Measurements from ENCODE around the gene HERC2. TPM values are rescaled to one million over a fixed set of nuclear protein-coding genes. Genes with fewer than 3 reads are reported as not detected.
"Not testable (repeated sequence)": the region's sequence is repeated elsewhere in the genome, so short reads cannot be mapped to it uniquely, and the experiment has no call there.

The HERC2 gene
- total and polyA plus RNA-seq, 9 of the 15 experiments (the other 6 are each of a cell fraction or from before 2014, with no cell fraction given): 10.6 to 84.0 (median 42.6) TPM

DNA sequence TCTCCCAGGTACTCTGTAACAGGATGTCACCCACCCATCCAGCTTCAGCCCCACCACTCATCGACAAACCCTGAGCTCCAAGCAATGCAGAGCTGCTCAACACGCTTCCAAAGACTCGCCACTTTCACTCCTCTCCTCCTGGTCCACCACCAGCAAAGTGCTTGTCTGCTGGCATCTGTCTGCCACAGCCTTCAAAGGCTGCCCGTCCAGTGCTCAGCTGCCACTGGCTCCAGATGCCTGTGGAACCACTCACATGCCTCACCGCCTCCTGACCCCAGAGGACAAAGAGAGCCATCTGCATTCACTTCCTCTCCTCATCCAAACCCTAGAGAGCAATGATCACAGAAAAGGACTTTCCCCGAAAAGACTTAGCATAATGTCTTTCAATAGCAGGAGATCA is 113.4 kb downstream of the HERC2 start:
- ChIA-PET POLR2A (no interaction called here), CTCF (ENCODE audit: low intra/inter-chr PET ratio) (no interaction called here)
- H3K27ac ChIP-seq (ENCODE audit: extremely low read depth, low read depth, low read length): no peak overlapping the region
- no peaks in the 10 kb centered on the region for H3K9me1 ChIP-seq (ENCODE audit: control insufficient read depth, insufficient read depth, low read length)
- DNase-seq (ENCODE audit: extremely low read depth in 1 of 4, low spot score in 3 of 4): no peak
- WGBS (ENCODE audit: insufficient coverage, low coverage, missing lambda C conversion rate): 92% methylated on average over 6 of the region's 6 CpGs
- H3K27me3 ChIP-seq (ENCODE audit: control insufficient read depth in 2 of 2, insufficient read depth in 2 of 2, low read length in 2 of 2): no peaks in the 10 kb centered on the region
- H2AFZ ChIP-seq (ENCODE audit: low read depth, low read length): no peak overlapping the region
- H3K4me1 ChIP-seq (replicated peaks in 1 of 2; ENCODE audit: control insufficient read depth in 2 of 2, insufficient read depth in 2 of 2, low read length in 2 of 2): no peaks in the 10 kb centered on the region
- H3K36me3 ChIP-seq (ENCODE audit: control insufficient read depth, insufficient read depth, low read length): peaks cover 14% of the 10 kb centered on the region; the same call in 1 of the 3 replicates
- no peaks in the 10 kb centered on the region for H4K20me1 ChIP-seq (replicated peaks; ENCODE audit: control insufficient read depth, insufficient read depth, low read length)
- H3K79me2 ChIP-seq (ENCODE audit: control insufficient read depth, insufficient read depth, low read length): no peaks in the 10 kb centered on the region
- no peak overlapping the region for H3K4me3 ChIP-seq
- ATAC-seq: no peak
- no peaks in the 10 kb centered on the region for H3K9me3 ChIP-seq (replicated peaks; ENCODE audit: control insufficient read depth, insufficient read depth, low read depth, low read length)
- intact Hi-C loops (cut with micrococcal nuclease): no loop called here
- no peak for TF ChIP-seq ZFX (CRISPR knock-in tag; IDR thresholded peaks at IDR 0.05)
- TF ChIP-seq ATF1 (CRISPR knock-in tag; IDR thresholded peaks at IDR 0.05): no peak
- TF ChIP-seq ATF1 (tag; IDR thresholded peaks at IDR 0.05): no peak
- TF ChIP-seq, protein P1, sequence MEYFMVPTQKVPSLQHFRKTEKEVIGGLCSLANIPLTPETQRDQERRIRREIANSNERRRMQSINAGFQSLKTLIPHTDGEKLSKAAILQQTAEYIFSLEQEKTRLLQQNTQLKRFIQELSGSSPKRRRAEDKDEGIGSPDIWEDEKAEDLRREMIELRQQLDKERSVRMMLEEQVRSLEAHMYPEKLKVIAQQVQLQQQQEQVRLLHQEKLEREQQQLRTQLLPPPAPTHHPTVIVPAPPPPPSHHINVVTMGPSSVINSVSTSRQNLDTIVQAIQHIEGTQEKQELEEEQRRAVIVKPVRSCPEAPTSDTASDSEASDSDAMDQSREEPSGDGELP (CRISPR knock-in tag; IDR thresholded peaks at IDR 0.05; ENCODE audit: borderline replicate concordance): no peak
- no peak overlapping the region for H3K4me2 ChIP-seq (ENCODE audit: insufficient read depth, low read length)
- BruUV-seq (replicated peaks): no TSS peak
- in situ Hi-C loops (cut with MboI): loop anchor here (10.0 kb wide), 1 partner anchor 456 kb away; no protein-coding TSS in a partner anchor
- H3K9ac ChIP-seq (ENCODE audit: insufficient read depth in 1 of 2, low read depth in 2 of 2, low read length in 2 of 2): no peak overlapping the region; a peak in 1 of 4 replicates
- FAIRE-seq: no peak

DNA sequence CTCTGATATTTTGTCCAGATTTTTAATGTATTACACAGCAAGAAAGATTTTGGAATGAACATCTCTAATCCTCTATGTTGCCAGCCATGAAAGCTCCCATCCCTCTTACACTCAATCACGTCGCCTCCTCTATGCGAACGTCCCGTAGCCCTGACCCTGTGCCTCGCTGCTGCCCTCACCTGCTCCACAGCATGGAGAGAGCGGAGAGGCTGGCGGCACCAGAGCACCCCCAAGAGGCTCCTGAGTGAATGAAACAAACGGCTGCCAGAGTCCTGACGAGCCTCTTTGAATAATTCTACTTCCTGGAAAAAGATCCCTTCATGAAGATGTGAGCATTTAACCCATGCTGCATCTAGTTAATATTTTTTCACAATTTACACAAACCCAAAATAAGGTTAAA is 116.3 kb downstream of the HERC2 start:
- H3K4me2 ChIP-seq (ENCODE audit: insufficient read depth, low read length); CTCF ChIA-PET (ENCODE audit: low intra/inter-chr PET ratio); H3K27ac ChIP-seq (ENCODE audit: extremely low read depth, low read depth, low read length); POLR2A ChIA-PET; H3K9me1 ChIP-seq (ENCODE audit: control insufficient read depth, insufficient read depth, low read length); H3K9me3 ChIP-seq (replicated peaks; ENCODE audit: control insufficient read depth, insufficient read depth, low read depth, low read length); intact Hi-C loops (cut with micrococcal nuclease); DNase-seq (ENCODE audit: extremely low read depth in 1 of 4, low spot score in 3 of 4); H3K79me2 ChIP-seq (ENCODE audit: control insufficient read depth, insufficient read depth, low read length); H3K4me3 ChIP-seq; H3K9ac ChIP-seq (ENCODE audit: insufficient read depth in 1 of 2, low read depth in 2 of 2, low read length in 2 of 2); H4K20me1 ChIP-seq (replicated peaks; ENCODE audit: control insufficient read depth, insufficient read depth, low read length); FAIRE-seq; H3K4me1 ChIP-seq (replicated peaks in 1 of 2; ENCODE audit: control insufficient read depth in 2 of 2, insufficient read depth in 2 of 2, low read length in 2 of 2); H3K27me3 ChIP-seq (ENCODE audit: control insufficient read depth in 2 of 2, insufficient read depth in 2 of 2, low read length in 2 of 2); H2AFZ ChIP-seq (ENCODE audit: low read depth, low read length): not testable (repeated sequence)
- ATAC-seq: peak; percentile 93
- BruUV-seq (replicated peaks): TSS peak; percentile 26
- H3K36me3 ChIP-seq (ENCODE audit: control insufficient read depth, insufficient read depth, low read length): peaks cover 18% of the 10 kb centered on the region; the same call in 1 of the 3 replicates
- WGBS (ENCODE audit: insufficient coverage, low coverage, missing lambda C conversion rate): no CpG with 5 or more reads among the region's 10 CpGs
- in situ Hi-C loops (cut with MboI): loop anchor here (10.0 kb wide), 1 partner anchor 459 kb away; no protein-coding TSS in a partner anchor

DNA sequence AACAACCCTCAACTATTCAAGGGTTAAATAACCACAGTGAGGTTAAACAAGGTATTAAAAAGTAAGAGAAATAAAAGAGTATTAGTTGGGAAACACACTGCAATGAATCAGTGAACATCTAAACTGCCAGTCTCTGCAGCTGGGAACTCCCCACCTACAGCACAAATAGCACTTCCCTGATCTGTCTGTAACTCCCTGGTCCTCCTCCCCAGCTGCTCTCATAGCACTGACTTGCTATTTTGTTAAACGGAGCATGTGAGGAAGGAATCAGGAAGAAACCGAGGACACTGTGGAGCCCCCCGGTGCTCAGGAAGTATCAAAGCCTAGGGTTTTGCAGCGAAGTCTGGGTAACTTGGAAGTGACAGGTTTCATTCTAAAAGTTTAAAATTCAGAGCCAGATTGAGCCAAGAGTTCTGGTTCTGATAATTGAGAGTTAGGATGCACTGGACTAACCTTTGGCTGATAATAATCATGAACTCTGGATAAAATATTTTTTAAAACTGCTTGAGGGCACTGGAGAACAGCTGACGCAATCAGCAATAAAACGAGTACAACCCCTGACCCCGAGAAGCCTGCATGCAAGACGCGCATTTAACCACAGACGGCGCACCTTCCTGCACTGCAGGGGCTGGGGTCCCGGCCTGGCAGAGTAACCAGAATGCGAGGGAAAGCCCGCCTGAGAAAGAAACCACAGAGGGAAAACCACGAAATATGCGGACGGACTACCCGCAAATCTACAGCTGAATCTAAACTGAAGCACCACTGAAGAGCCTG is 118.7 kb downstream of the HERC2 start:
- in situ Hi-C loops (cut with MboI): loop anchor here (10.0 kb wide), 1 partner anchor 462 kb away; no protein-coding TSS in a partner anchor
- not testable (repeated sequence) for ATAC-seq

More for the DNA sequence above, 118.7 kb downstream of the HERC2 start:
- H3K4me1 ChIP-seq (replicated peaks in 1 of 2; ENCODE audit: control insufficient read depth in 2 of 2, insufficient read depth in 2 of 2, low read length in 2 of 2); H3K27me3 ChIP-seq (ENCODE audit: control insufficient read depth in 2 of 2, insufficient read depth in 2 of 2, low read length in 2 of 2); DNase-seq (ENCODE audit: extremely low read depth in 1 of 4, low spot score in 3 of 4); H4K20me1 ChIP-seq (replicated peaks; ENCODE audit: control insufficient read depth, insufficient read depth, low read length); BruUV-seq (replicated peaks); POLR2A ChIA-PET; H3K9me1 ChIP-seq (ENCODE audit: control insufficient read depth, insufficient read depth, low read length); H3K4me2 ChIP-seq (ENCODE audit: insufficient read depth, low read length); H3K27ac ChIP-seq (ENCODE audit: extremely low read depth, low read depth, low read length); H3K9me3 ChIP-seq (replicated peaks; ENCODE audit: control insufficient read depth, insufficient read depth, low read depth, low read length); FAIRE-seq; intact Hi-C loops (cut with micrococcal nuclease); H3K9ac ChIP-seq (ENCODE audit: insufficient read depth in 1 of 2, low read depth in 2 of 2, low read length in 2 of 2); H3K79me2 ChIP-seq (ENCODE audit: control insufficient read depth, insufficient read depth, low read length); CTCF ChIA-PET (ENCODE audit: low intra/inter-chr PET ratio); H2AFZ ChIP-seq (ENCODE audit: low read depth, low read length); H3K4me3 ChIP-seq: not testable (repeated sequence)
- H3K36me3 ChIP-seq (ENCODE audit: control insufficient read depth, insufficient read depth, low read length): peaks cover 26% of the 10 kb centered on the region; the same call in 2 of the 3 replicates
- 89% methylated on average over 7 of the region's 18 CpGs for WGBS (ENCODE audit: insufficient coverage, low coverage, missing lambda C conversion rate)
